Measurements from ENCODE around the gene SAMM50. TPM values are rescaled to one million over a fixed set of nuclear protein-coding genes. Genes with fewer than 3 reads are reported as not detected.

The SAMM50 gene
- total RNA-seq, 1 donor from 2014 or later, result 73.1 TPM

GRCh38 chr22:44019846-44020245 lies 64.6 kb downstream of the SAMM50 start:
- peak; percentile 56 for ATAC-seq
- intact Hi-C loops (cut with DNase I), result loop anchor here (5.0 kb wide), 1 partner anchor 37 kb away; no protein-coding TSS in a partner anchor
- DNase-seq (ENCODE audit: missing footprints), result no peak

GRCh38 chr22:44020981-44021380 lies 65.7 kb downstream of the SAMM50 start:
- intact Hi-C loops (cut with DNase I), result loop anchor here (5.0 kb wide), 1 partner anchor 36 kb away; no protein-coding TSS in a partner anchor
- ATAC-seq (no peak), DNase-seq (ENCODE audit: missing footprints) (no peak)

DNA sequence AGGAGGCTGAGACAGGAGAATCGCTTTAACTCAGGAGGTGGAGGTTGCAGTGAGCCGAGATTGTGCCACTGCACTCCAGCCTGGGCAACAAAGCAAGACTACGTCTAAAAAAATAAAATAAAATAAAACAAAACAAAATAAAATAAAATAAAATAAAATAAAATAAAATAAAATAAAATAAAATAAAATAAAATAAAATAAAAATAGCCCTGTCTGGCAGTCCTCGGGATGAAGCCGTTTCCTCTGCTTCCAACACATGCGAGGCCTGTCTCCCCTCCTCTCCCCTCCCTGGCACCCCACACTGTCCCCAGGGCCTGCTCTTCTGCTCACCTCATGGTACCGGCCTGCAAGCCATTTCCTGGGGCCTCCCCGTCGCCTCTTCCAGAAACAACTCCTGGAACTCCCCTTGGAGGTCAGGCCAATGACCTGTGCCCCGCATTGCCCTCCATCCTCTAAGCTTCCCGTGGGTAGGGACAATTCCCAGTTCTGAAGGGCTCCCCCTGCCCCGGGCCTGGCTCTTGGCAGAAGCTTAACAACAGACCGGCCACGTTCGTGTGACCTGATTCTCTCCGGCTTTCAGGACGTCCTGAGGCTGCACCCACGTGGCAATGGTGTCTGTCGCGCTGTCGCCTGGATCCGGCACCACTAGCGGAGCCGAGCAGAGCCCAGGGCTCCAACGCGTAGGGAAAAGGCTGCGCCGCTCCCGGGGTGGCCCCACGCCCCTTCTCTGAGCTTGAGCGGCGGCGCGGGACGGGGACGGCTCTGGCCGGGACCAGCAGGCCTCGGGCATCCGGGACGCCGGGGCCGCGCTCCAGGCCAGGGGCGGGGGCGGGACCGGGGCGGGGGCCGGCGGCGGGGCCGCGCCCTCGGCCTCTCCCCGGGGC lies 68.4 kb downstream of the SAMM50 start:
- intact Hi-C loops (cut with DNase I), result loop anchor here (2.0 to 5.0 kb wide), 3 partner anchors 25 to 61 kb away; no protein-coding TSS in a partner anchor
- DNase-seq (ENCODE audit: missing footprints) (peak; percentile 88), ATAC-seq (peak; percentile 65)

DNA sequence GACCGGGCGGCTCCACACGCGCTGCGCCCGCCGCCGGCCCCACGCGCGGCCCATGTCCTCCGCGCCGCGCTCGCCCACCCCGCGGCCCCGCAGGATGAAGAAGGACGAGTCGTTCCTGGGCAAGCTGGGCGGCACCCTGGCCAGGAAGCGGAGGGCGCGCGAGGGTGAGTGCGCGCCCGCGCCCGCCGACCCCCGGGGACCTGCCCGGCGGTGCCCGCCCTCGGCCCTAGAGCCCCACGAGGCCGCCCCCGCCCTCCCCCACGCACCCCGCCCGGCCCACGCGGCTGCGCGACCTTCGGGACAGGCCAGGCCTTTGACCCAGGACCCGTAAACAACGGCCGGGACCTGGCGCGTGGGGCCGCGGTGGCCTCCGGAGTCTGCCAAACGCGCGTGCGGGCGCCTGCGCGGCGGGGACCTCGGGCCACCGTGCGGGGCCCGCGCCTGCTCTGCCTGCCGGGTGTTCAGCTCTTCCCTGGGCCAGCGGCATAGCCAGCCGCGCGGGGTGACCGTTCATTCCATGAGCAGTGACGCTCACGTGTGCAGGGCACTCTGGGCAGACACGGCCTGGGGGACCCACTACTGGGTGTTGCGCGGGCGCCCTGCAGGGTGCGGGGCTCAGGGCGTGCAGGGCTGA lies 69.2 kb downstream of the SAMM50 start, which contains the start of gene PARVB:
Gene PARVB, plus strand, starts transcription at position 15 of the 634 bp plus-strand sequence. Its CDS starts 38 bp downstream, at position 53.
- ATAC-seq (peak; percentile 27), DNase-seq (ENCODE audit: missing footprints) (no peak)
- intact Hi-C loops (cut with DNase I), result loop anchor here (2.0 to 5.0 kb wide), 2 partner anchors 33 to 60 kb away; no protein-coding TSS in a partner anchor

GRCh38 chr22:44025171-44026065 lies 70.2 kb downstream of the SAMM50 start:
- ATAC-seq (no peak), DNase-seq (ENCODE audit: missing footprints) (peak; percentile 80)
- intact Hi-C loops (cut with DNase I), result loop anchor here (1.0 to 2.0 kb wide), 3 partner anchors 43 to 59 kb away; no protein-coding TSS in a partner anchor

GRCh38 chr22:44026066-44026629 lies 70.9 kb downstream of the SAMM50 start:
- ATAC-seq, result no peak
- DNase-seq (ENCODE audit: missing footprints), result no peak
- intact Hi-C loops (cut with DNase I), result loop anchor here (1.0 kb wide), 1 partner anchor 42 kb away; no protein-coding TSS in a partner anchor

DNA sequence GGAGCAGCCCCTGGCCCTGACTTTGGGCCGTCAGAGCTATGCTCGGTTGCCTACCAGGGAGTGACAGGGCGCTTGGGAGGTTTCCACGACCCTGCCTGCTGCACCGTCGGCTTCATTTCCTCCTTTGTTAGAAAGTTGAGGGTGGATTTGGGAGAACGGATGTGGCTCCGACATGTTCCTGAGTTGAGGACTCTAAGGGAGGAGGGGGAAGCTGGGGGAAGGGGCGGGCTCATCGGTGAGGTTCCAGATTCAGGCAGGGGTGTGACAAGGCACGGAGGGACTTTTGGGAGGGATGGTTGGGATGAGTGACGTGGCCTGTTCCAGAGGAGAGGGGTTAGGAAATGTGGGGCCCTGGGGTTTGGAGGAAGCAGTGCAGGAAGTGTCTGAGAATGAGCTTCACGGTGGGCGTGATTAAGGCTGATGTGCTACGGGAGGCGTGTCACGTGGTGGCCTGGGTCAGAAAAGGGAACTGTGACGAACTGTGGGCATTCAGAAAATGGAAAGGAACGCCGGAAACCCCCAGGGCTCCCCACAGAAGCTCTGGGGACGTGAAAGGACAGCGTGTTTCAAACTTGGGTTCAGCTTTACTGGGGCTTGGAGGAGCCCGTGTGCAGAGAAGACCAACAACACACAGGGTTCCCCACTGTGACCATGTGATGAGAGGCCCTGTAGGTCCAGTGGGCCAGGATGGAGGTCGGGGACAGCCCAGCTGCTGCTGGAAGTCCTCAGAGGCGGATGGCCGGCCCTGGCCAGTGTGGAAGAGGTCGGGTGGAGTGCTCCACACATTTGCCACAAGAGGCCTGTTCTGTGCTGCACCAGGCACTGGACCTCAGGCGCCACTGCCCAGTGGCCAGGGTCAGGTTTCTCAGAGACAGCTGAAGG lies 71.6 kb downstream of the SAMM50 start:
- peak; percentile 52 for ATAC-seq
- DNase-seq (ENCODE audit: missing footprints), result peak; percentile 92
- intact Hi-C loops (cut with DNase I), result loop anchor here (1.0 kb wide), 1 partner anchor 41 kb away; no protein-coding TSS in a partner anchor

- DNase-seq (ENCODE audit: missing footprints), result no peak
- intact Hi-C loops (cut with DNase I), result no loop called here
- ATAC-seq, result no peak
Observed at GRCh38 chr22:44028091-44028490, 72.8 kb downstream of the SAMM50 start.

DNA sequence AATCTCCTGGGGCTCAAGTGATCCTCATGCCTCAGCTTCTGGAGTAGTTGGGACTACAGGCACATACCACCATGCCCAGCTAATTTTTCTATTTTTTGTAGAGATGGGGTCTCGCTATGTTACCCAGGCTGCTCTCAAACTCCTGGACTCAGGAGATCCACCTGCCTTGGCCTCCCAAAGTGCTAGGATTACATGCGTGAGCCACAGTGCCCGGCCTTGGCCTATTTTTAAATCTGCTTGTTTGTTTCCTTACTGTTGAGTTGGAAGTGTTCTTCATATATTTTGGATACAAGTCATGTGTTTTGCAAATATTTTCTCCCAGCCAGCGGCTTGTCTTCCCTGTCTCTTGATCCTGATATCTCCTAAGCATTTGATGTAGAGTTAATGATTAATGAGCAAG lies 73.8 kb downstream of the SAMM50 start:
- DNase-seq (ENCODE audit: missing footprints) (no peak), ATAC-seq (no peak)
- intact Hi-C loops (cut with DNase I), result no loop called here

GRCh38 chr22:44030051-44030701 lies 74.9 kb downstream of the SAMM50 start:
- intact Hi-C loops (cut with DNase I), result no loop called here
- ATAC-seq (no peak), DNase-seq (ENCODE audit: missing footprints) (no peak)

- intact Hi-C loops (cut with DNase I), result no loop called here
- ATAC-seq (no peak), DNase-seq (ENCODE audit: missing footprints) (no peak)
Observed at GRCh38 chr22:44030702-44031082, 75.5 kb downstream of the SAMM50 start.

GRCh38 chr22:44031158-44031952 lies 76.1 kb downstream of the SAMM50 start:
- no peak for ATAC-seq
- intact Hi-C loops (cut with DNase I), result no loop called here
- no peak for DNase-seq (ENCODE audit: missing footprints)

- intact Hi-C loops (cut with DNase I), result no loop called here
- peak; percentile 73 for ATAC-seq
- no peak for DNase-seq (ENCODE audit: missing footprints)
Observed at GRCh38 chr22:44032126-44032730, 77.0 kb downstream of the SAMM50 start.

DNA sequence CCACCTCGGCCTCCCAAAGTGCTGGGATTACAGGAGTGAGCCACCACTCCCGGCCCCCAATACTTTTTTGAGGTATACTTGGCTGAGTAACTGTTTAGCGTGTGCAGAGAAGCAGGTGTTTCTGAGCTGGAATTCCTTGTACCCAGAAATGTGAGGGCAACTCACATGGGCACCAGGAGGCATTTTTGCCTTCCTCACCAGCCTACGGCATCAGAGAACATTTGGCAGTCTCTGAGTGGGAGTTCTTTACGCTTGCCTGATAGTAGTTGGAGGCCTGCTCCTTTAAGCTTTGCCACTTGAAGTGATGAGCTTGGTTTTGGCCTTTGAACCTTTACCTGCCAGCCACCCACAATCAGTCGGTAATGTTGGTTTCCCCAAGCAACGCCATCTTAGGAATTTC lies 78.0 kb downstream of the SAMM50 start:
- DNase-seq (ENCODE audit: missing footprints) (no peak), ATAC-seq (no peak)
- intact Hi-C loops (cut with DNase I), result no loop called here

- intact Hi-C loops (cut with DNase I), result no loop called here
- DNase-seq (ENCODE audit: missing footprints) (no peak), ATAC-seq (peak; percentile 59)
Observed at GRCh38 chr22:44033694-44034093, 78.5 kb downstream of the SAMM50 start.

All from Right ventricle myocardium inferior (tissue), 1 donor.